ENCODE results near the gene DNAH3.

DNA sequence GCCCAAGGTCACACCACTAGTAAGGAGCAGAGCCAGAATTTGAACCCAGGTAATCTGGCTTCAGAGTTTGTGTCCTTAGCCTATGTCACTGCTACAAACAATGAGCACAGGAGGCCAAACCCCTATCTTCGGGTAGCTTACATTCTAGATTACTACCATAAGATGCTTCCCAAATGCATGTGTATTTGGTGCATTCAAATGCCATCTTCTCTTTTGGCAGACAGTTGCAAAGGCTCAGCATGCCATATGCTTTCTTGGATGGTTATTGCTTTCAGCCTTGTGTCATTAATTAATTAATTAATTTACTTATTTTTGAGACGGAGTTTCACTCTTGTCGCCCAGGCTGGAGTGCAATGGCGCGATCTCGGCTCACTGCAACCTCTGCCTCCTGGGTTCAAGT is 80.7 kb downstream of the DNAH3 start:
- no peak for TF ChIP-seq POLR2A (IDR thresholded peaks at IDR 0.05; ENCODE audit: low read depth, low read length)
- TF ChIP-seq POLR2AphosphoS5 (IDR thresholded peaks at IDR 0.05; ENCODE audit: low read depth, low read length) = no peak
